Measurements from ENCODE around the gene ROS1. TPM values are rescaled to one million over a fixed set of nuclear protein-coding genes. Genes with fewer than 3 reads are reported as not detected.

The ROS1 gene
- total RNA-seq, 4 donors from 2014 or later: 0.18 to 0.94 (median 0.47) TPM; not detected in 1

Small RNAs within 50 kb of the gene (small RNA-seq; reads per million reads assigned to genes)
- gene RN7SKP18 (0 reads per million in 2 donors), gene RNU6-253P (0 reads per million in 2 donors)

Other genes with a start within 250 kb of the ROS1 start
- gene VGLL2, start 160.4 kb downstream of the ROS1 start, total RNA-seq: not detected
- 10 to 100 TPM; 19.8 to 35.0 (median 27.8) TPM for gene DCBLD1, start 56.7 kb upstream of the ROS1 start, total RNA-seq
- gene GOPC, start 176.6 kb upstream of the ROS1 start, total RNA-seq: 10 to 100 TPM; 16.6 to 23.9 (median 18.4) TPM
- 10 to 100 TPM; 13.1 to 19.0 (median 17.1) TPM for gene NUS1, start 249.5 kb upstream of the ROS1 start, total RNA-seq